Glomerular visceral epithelial cell (primary cell): ENCODE measurements around the gene CAMKK2.
"Not testable (repeated sequence)": the region's sequence is repeated elsewhere in the genome, so short reads cannot be mapped to it uniquely, and the experiment has no call there.

Source experiments
- DNase-seq: peaks from one replicate; pipeline ENCODE4 v3.0.0-alpha.2; 2016; ENCODE audit errors: extremely low spot score

CAMKK2 gene

DNA sequence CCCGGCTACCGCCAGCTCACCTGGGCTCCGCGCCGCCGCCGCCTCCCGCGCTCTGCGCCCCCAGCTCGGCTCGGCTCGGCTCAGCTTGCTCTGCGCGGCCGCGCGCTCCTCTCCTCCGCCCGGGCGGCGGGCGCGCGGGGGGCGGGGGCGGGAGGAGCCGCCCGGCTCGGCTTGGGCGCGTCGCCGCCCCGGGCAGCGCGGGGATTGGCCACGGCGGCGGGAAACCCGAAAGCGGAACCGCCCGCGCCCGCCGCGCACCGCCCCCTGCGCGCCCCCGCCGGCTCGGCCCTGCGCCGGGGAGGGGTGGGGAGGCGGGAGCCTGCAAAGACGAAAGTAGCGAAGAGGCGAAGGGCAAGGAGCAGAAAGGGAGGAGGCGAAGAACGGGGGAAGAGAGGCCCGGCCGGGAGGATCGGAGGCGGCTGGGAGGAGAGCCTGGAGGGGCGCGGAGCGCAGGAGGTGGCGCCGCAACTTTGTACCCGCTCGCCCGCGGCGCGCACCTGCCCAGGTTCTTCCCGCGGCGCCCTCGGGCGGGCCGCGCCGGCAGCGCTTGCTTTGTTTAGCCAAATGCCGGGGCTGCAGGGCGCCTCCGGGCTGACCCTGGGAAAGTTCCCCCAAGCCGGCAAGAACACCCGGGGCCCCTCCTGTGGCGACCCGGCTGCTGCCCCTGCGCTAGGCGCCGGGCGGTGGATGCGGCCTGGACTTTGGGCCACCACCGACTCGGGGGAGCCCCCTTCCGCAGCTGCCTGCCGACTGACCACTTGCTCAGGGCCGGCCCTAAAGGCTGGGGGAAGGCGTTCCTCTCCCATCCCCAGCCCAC is at the start of gene CAMKK2:
CAMKK2 (minus strand) TSS at position 92 of the 817 bp plus-strand sequence. CDS start 22,183 bp downstream, outside the sequence.
- DNase-seq = peak; percentile 86

DNA sequence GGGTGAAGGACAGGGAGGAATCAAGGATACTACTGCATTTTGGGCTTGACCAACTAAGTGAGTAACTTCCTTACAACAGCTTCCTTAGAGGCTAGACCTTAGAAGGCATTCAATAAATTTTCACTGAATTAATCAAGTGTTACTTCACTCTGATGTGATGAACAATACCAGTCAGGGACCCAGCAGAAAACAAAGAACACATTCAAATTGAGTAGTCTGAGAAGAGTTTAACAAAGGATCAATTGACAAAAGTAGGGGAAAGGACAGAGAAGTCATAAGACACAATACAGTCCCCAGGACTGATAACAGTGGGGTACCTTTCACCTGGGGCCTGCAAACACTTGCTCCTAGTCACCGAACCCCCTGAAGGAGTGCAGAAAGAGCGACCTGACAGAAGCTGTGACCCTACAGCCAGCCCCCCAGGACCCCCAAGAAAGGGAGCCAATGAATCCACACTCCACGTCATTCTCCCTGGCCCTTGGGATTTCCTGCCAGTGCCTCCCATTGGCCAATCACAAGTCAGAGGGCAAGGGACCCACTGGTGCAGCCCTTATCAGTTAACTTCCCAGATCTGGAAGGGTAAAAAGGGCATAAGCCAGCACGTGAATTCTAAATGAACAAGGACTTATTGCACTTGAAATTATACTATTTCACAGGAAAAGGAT is 48.8 kb upstream of the CAMKK2 start:
- DNase-seq = no peak

DNA sequence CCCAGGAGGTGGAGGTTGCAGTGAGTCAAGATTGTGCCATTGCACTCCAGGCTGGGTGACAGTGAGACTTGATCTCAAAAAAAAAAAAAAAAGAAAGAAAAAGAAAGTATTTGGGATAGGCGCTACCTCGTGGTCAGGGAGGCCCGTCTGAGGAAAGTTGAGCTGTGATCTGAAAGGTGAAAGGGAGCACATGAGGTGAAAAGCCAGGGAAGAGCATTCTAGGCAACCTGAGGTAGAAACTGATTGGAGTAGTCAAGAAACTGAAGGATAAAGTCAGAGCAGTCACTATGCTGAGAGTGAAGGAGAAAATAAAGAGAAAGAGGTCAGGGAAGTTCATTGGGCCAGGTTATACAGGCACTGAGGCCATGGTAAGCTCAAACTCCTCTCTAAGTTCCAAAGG is 48.0 kb upstream of the CAMKK2 start:
- no peak for DNase-seq

DNA sequence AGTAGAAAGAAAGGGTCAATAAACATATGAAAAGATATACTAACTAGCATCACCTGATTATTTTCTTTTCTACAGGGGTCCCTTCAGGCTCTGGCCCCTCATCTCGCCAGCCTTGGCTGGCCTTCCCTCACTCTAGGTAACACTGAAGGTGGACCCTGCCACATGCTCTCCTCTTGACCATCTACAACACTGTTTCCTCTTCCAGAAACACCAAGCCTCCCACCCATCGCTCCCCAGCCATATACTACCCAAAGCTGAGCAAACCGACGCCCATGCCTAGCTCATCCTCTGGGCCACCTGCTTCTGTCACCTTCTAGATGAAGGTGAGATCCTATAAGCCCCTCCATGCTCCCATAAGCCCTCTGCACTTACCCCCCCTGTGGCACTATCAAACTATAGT is 40.9 kb upstream of the CAMKK2 start:
- no peak for DNase-seq

DNA sequence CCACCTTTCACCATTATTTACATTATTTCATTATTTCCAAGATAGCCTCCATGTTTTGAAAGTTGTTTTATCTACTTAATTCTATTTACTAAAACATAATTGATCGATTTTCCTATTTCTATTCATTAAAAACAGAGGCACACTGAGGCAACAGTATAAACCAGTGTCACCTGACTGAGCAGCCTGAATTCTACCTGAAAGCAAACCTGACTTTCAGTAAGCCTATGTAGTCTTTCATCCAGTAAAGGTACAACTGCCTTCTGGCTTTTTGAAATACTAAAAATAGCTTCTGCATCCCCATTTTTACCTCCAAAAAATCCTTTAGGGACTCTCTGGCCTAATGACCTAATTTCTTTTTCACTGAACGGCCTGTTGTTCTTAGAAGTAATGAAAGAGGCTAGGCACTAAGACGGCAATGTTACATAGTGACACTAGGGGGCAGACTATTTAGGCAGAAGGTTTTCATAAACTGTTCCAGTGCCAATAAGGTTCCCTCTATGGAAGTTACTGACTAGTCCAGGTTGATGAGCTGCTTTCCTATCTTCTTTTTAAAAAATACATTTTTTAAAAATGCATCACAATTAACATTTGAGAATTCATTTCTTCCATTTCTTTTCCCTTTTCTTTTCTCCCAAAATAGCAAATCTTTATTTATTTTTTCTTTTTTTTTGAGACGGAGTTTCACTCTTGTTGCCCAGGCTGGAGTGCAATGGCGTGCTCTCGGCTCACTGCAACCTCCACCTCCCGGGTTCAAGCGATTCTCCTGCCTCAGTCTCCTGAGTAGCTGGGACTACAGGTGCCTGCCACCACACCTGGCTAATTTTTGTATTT is 38.2 kb upstream of the CAMKK2 start:
- peak; percentile 58 for DNase-seq

DNA sequence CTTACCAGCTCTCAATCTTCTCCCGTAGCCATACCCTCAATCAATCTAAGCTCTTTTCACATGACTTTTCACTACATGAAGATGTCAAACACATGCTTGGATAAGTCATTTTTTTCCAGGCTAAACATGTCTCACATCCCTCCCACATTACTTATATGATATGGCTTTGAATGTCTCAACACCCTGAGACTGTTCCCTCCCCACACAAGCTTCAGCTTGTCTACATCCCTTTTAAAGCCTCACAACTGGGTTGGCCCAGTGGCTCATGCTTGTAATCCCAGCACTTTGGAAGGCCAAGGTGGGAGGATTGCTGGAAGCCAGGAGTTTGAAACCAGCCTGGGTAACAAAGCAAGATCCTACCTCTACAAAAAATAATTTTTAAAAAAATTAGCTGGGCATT is 37.2 kb upstream of the CAMKK2 start:
- no peak for DNase-seq

DNA sequence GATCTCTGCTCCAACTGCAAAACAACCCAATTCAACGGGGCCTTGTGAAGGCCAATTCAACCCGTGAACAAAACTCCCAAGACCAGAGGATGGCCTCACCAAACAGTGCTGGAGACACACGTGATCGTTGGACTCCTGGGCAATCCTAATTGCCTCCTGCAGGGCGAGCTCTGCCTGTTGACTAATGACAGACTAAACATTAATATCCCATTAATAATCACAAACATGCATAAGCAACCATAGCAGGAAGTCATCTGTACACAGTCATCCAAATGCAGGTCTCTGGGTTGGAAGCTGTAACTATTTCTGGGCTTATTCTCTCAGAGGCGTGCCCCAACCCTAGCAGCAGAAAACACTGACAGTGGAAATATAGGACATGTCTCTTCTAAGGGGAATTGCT is 34.7 kb upstream of the CAMKK2 start:
- DNase-seq = no peak

DNA sequence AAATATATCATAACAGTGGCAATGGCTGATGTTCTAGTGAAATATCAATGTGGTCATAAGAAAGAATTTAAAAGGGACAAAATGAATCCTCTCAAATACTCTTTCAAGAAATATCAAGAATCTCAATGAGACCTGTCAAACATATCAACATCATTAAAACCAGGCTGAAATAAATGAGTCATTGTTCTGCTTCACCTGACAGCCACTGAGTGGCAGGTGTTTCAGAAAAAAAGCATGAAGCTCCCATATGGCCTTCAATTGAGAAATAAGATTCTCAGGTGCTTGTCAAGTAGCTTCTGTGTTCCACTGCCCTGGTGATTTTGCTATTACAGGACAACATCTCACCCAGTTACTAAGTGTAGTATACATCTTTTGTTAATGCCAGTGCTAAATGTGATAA is 34.2 kb upstream of the CAMKK2 start:
- no peak for DNase-seq

DNA sequence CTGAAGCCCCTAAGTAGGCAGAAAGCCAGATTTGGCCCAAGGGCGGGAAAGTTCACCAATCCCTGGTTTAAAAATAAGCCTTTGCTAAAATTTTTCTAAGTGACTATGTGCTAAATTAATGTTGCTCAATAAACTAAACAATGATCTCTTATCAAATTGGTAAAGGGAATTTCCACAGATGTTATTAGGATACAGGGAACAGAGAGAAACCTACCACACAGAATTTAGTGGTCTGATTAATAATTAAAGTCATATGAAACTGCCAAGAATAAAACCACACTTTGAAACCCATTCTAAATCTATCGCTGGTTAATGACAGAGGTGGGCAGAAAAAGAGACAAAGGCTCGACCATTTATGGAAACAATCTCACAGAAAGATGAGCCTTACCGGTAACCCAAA is 33.7 kb upstream of the CAMKK2 start:
- no peak for DNase-seq

DNA sequence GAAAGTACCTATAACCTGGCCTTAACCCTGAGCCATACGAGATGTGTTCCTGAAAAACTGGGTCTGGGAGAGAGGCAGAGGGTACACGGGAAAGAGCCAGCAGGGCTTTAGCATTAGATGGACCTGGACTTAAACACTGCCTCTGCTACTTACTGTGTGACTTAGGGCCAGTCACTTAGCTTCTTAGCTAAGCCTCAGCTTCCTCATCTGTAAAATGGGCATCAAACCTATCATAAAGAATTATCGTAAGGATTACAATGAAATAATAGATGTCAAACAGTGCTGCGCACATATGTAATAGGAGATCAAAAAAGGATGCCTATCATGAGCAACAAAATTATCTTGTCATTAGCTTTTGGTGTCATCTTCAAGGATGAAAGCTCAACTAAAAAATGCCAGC is 32.1 kb upstream of the CAMKK2 start:
- DNase-seq = no peak

DNA sequence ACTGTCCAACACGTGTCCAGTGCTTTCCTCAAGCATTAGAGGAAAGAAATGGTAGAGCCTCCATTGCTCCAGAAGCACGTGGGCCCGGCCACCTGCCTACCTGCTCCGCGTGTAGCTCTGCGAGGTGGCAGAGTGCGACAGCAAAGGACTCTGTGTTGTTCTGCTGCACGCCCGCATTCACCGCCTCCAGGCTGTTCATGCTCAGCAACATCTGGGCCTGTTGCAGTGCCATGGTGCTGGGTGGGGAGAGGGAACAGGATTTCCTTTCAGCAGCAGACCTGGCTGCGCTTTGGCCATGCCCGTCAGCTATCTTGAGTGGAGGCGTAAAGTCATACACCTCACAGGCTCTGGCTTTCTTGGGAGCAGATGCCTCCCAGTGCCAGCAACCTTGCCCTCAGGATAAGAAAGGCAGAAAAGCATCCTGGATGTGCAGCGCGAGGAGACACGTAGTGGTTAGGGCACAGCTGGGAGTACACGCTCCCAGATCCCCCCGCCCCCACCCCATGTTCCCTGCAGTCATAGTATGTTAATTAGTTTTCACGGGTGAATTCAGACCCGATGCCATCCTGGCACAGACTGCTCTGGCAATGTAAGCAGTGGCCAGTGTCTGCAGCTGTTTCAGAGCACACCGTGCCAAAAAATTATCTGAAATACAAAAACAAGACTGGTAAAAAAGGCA is 30.6 kb upstream of the CAMKK2 start:
- DNase-seq = no peak

DNA sequence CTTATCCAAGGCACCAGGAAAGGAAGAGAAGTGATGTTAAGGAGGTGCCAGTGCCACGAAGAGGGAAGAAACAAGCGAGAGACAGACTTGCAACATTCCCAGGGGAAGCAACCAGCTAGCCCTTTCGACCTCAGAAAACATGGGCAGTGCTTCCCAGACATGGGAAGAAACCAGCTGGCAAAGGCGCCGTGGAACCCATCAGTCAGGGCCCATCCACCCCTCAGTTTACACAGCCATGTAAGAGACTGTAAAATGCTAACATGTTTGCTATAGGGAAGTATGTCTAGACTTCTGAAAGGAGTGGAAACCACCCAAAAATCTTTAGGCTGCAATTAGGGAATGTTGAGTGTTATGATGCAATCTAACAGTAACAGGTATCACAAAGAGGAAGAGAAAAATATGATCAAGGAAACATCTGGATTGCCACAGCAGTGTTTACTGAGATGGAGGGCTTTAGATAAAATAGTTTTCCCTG is 29.4 kb upstream of the CAMKK2 start:
- DNase-seq = no peak

DNA sequence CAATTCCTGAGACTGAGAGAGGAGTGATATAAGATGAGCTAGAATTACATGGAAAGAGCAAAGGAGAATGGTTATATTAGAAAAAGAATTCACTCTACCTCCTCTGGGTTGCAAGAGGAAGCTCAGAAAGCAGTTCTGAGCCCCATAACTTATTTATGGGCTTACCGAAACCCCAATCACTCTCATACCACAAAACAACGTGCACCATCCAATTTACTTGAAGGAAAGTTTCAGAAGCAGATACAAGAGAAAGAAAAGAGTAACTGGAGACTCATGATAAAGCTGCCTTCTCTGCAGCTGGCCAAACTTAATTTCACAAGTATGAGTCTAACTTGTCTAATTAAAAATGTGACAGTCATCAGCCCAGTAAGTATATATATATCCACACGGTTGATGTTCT is 27.4 kb upstream of the CAMKK2 start:
- no peak for DNase-seq

DNA sequence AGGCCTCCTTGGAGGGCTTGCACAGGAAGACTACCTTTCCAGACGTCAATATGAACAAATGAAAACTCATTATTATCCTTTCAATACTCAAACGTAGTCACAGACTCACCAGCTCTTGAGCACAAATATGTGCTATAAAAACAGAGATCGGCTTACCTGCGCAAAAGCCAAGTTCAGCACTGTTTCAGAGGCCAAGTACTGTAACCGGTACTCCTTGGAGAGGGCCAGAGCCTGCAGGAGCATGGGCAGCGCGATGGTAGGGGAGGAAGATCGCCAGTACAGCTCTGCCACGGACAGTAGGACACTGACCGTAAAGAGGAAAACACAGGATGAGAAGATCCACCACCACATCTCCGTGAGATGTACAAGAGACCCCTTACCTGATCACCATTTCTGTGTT is 21.6 kb upstream of the CAMKK2 start:
- DNase-seq = no peak

DNA sequence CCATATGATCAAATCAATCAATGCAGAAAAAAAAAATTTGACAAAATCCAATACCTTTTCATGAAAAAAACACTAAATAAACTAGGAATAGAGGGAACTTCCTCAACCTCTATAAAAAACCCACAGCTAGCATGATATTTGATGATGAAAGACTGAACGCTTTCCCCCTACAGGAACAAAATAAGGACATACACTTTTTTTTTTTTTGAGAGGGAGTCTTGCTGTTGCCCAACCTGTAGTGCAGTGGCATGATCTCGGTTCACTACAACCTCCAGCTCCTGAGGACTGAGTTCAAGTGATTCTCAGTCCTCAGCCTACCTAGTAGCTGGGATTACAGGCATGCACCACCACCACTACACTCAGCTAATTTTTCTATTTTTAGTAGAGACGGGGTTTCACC is 17.9 kb upstream of the CAMKK2 start:
- DNase-seq = no peak

DNA sequence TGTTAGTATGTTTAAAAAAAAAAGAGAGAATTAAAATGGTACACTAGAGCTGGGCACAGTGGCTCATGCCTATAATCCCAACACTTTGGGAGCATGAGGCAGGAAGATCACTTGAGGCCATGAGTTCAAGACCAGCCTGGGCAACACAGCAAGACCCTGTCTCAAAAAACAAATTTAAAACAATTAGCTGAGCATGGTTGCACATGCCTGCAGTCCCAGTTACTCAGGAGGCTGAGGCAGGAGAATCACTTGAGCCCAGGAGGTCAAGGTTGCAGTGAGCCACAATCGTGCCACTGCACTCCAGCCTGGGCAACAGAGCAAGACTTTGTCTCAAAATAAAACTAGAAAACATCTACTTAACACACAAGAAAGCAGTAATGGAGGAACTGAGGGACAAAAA is 13.7 kb upstream of the CAMKK2 start:
- not testable (repeated sequence) for DNase-seq

DNA sequence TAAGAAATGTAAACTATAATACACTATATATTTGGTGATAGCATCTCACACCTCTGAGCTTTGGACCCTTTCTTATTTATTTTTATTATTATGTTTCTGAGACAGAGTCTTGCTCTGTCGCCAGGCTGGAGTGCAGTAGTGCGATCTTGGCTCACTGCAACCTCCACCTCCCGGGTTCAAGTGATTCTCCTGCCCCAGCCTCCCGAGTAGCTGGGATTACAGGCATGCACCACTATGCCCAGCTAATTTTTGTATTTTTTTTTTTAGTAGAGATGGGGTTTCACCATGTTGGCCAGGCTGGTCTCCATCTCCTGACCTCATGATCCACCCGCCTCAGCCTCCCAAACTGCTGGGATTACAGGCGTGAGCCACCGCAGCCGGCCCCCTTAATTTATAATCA is 10.9 kb upstream of the CAMKK2 start:
- DNase-seq = not testable (repeated sequence)

DNA sequence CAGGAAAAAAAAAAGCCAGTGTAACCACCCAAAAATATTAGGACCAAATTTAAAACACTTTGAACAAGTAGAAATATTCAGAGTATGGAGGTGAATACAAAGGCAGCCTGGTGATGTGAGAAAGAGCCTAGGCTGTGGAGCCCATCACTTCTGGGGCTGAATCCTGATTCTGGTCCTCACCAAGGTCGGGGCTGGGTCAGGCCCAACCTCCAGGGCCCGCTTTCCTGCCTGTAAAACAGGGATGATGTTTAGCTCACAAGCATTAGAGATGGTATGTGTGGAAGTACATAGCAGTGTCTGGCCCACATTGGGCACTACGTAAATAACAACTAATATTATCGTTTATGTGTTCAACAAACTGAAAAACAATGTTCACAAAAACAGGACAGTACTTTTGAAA is 7.8 kb upstream of the CAMKK2 start:
- no peak for DNase-seq

DNA sequence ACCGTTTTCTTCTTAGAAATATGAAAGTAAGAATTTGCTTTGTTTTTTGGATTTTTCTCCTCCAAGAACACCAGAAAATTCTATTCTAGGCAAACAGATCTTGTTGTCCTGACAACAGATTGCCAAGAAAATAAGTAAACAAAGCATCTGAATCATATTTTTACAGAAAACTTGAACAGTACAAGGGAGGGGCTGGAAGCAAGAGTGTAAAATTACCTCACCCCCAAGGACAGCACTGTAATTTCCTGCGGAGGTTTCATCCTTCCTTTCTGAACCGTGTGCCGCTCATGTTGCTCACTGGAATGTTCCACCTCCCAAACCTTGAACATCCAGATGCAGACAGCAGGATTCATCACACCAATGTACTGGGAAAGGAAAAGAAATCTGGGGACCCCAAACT is 5.4 kb upstream of the CAMKK2 start:
- DNase-seq = no peak

DNA sequence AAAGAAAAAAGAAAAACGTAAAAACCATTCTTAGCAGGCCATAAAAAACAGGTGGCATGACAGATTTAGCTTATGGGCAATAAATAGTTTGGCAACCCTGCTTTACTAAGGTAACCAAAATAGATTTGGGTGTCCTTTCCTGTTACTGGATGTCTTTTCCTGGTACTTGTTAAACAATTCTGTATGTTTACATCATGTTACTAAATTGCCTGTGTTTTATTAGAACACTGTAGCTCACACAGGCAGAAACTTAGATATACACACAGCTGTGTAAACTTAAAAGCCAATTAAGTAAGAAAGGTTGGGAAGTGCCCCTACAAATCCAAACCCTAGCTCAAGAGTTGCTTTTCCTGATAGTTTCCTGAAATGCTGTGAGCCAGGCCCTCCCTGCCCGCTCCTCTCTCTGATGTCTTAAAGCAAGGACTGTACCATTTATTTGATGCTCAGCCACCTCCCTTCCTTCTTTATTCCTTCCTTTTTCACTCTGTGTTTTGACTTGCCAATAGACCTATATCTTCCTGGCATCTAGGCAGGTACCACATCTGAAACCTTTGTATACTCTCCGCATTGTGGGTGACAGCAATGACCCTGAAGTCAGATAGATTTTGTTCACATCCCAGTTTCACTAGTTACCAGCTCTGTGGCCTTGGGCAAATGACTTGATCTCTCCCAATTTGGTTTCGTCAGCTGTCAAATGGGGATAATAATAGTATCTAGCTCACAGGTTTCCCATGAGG is 3.7 kb upstream of the CAMKK2 start:
- DNase-seq = no peak

DNA sequence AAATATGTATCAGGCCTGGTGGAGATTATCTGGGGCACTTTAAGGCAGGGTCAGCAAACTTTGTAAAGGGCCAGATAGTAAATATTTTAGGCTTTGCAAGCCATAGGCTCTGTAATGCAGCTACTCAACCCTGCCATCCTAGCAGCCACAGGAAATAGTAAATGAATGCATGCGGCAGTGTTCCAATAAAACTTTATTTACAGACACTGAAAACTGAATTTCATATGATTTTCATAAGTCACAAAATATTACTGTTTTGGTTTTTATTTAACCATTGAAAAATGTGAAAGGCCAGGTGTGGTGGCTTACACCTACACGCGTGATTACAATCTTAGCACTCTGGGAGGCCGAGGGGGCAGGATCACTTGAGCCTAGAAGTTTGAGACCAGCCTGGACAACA is 3.2 kb upstream of the CAMKK2 start:
- no peak for DNase-seq
